Measurements from ENCODE around the gene BMP2K.

DNA sequence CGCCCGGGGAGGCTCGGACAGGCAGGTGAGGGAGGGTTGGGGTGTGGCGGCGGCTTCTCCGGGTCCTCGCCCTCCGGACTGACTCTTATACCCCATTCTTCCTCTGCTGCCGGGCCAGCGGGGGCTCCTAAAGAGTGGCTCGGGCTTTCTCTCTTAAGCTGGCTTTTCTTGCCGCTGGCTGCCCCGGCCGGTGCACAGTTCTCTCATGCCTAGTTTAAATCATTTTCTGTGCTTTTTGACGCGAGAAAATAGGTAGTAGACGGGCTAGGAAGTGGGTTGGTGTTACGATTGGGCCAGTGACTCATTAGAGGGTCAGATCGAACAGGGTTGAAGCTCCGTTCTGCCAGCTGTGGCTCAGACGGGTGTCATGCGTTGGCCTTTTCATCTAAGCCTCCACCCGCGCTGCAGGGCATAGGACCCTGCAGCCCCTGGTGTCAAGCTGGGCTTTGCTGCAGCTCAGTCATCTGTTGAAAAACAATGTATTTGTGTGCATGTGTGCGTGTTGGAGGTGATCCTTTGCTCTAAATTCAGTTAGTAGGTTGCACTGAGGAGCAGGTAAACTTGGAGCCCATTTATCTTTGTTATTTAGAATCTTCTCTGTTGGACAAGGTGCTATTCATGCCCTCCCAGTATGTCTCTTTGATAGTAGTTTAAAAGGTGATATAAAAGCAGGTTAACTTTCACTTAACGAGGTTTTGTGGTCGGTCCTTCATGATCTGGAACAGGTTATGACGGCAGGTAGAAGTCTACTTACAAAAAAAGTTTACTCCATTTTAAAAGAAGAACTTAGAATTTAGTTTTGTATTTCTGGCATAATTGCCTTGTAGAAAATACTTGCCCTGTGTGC, 802 bp downstream of the BMP2K start:
- TF ChIP-seq, protein P1, sequence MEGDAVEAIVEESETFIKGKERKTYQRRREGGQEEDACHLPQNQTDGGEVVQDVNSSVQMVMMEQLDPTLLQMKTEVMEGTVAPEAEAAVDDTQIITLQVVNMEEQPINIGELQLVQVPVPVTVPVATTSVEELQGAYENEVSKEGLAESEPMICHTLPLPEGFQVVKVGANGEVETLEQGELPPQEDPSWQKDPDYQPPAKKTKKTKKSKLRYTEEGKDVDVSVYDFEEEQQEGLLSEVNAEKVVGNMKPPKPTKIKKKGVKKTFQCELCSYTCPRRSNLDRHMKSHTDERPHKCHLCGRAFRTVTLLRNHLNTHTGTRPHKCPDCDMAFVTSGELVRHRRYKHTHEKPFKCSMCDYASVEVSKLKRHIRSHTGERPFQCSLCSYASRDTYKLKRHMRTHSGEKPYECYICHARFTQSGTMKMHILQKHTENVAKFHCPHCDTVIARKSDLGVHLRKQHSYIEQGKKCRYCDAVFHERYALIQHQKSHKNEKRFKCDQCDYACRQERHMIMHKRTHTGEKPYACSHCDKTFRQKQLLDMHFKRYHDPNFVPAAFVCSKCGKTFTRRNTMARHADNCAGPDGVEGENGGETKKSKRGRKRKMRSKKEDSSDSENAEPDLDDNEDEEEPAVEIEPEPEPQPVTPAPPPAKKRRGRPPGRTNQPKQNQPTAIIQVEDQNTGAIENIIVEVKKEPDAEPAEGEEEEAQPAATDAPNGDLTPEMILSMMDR (conservative IDR thresholded peaks at IDR 0.05; ENCODE audit: low read length), result no peak
- TF ChIP-seq EZH2phosphoT487 (IDR thresholded peaks at IDR 0.05; ENCODE audit: borderline replicate concordance, low read depth, low read length), result no peak
